Calu3 (cell line): ENCODE data around the gene MSN. TPM values are rescaled to one million over a fixed set of nuclear protein-coding genes. Genes with fewer than 3 reads are reported as not detected.

Source experiments
- BruUV-seq: library from RNA; stranded (reverse); fragments of 400-500 nt; replicated peaks from 2 replicates; lab custom pipeline; 2021; lab: Mats Ljungman, UMichigan
- CTCF ChIA-PET: fragments of 300-600 bp; sonication (Branson Sonifier 250); formaldehyde crosslinking; loops from one replicate; lab custom pipeline; 2022; ENCODE audit warnings: antibody characterized with exemption; lab: Charles Lee
- DNase-seq: peaks from one replicate; pipeline ENCODE4 v3.0.0; 2022
- H3K27ac Mint-ChIP-seq: one replicate; pipeline ENCODE4 v1.8.0; 2022; ENCODE audit warnings: mixed read lengths; ENCODE audit not compliant: unreplicated experiment
- H3K27me3 Mint-ChIP-seq: one replicate; pipeline ENCODE4 v1.8.0; 2022; ENCODE audit warnings: mixed read lengths; ENCODE audit not compliant: unreplicated experiment
- H3K36me3 Mint-ChIP-seq: one replicate; pipeline ENCODE4 v1.8.0; 2022; ENCODE audit warnings: mild to moderate bottlenecking, moderate library complexity, mixed read lengths; ENCODE audit not compliant: insufficient read depth, unreplicated experiment
- H3K4me1 Mint-ChIP-seq: one replicate; pipeline ENCODE4 v1.8.0; 2022; ENCODE audit warnings: mild to moderate bottlenecking, low read depth, mixed read lengths; ENCODE audit not compliant: unreplicated experiment
- H3K4me3 Mint-ChIP-seq: one replicate; pipeline ENCODE4 v1.8.0; 2022; ENCODE audit warnings: mild to moderate bottlenecking, low read depth, moderate library complexity, mixed read lengths; ENCODE audit not compliant: unreplicated experiment
- H3K9me3 Mint-ChIP-seq: one replicate; pipeline ENCODE4 v1.8.0; 2022; ENCODE audit warnings: low read depth, mixed read lengths; ENCODE audit not compliant: unreplicated experiment
- CTCF ChIP-seq: fragments of 200-600 bp; IDR thresholded peaks from one replicate; pipeline ENCODE4 v1.8.0; 2022; ENCODE audit warnings: antibody characterized with exemption; ENCODE audit not compliant: unreplicated experiment
- intact Hi-C: fragments of 100-400 bp; cut with micrococcal nuclease; formaldehyde crosslinking; loops from one replicate; pipeline ENCODE4 v1.10.0; 2022; ENCODE audit not compliant: unreplicated experiment
- total RNA-seq: library from RNA; stranded (reverse); gene quantifications from 2 replicates; pipeline ENCODE4 v1.2.3, GENCODE V29; 2022

The MSN gene
- total RNA-seq, 1 experiment from 2014 or later = 129 TPM

- TF ChIP-seq CTCF = no peak
- peaks cover 37% of the 10 kb centered on the region for H3K4me1 Mint-ChIP-seq
- H3K36me3 Mint-ChIP-seq = no peaks in the 10 kb centered on the region
- DNase-seq = peak; percentile 9
- H3K4me3 Mint-ChIP-seq = no peak overlapping the region
- intact Hi-C loops = no loop called here
- no peaks in the 10 kb centered on the region for H3K27me3 Mint-ChIP-seq
- H3K27ac Mint-ChIP-seq = peak overlapping the region; percentile 44
- no TSS peak for BruUV-seq
- no peaks in the 10 kb centered on the region for H3K9me3 Mint-ChIP-seq
- CTCF ChIA-PET = no interaction called here
Observed at GRCh38 chrX:65689377-65689776, 21.9 kb downstream of the MSN start.

GRCh38 chrX:65690057-65690855 lies 22.8 kb downstream of the MSN start:
- H3K27me3 Mint-ChIP-seq = no peaks in the 10 kb centered on the region
- intact Hi-C loops = no loop called here
- H3K27ac Mint-ChIP-seq = no peak overlapping the region
- H3K9me3 Mint-ChIP-seq = no peaks in the 10 kb centered on the region
- peaks cover 43% of the 10 kb centered on the region for H3K4me1 Mint-ChIP-seq
- no TSS peak for BruUV-seq
- H3K4me3 Mint-ChIP-seq = no peak overlapping the region
- H3K36me3 Mint-ChIP-seq = no peaks in the 10 kb centered on the region
- no peak for DNase-seq
- CTCF ChIA-PET = interaction anchor here (1.4 kb wide), 1 partner anchor 47 kb away, joined by 3 read pairs; no protein-coding TSS in a partner anchor
- TF ChIP-seq CTCF = no peak

DNA sequence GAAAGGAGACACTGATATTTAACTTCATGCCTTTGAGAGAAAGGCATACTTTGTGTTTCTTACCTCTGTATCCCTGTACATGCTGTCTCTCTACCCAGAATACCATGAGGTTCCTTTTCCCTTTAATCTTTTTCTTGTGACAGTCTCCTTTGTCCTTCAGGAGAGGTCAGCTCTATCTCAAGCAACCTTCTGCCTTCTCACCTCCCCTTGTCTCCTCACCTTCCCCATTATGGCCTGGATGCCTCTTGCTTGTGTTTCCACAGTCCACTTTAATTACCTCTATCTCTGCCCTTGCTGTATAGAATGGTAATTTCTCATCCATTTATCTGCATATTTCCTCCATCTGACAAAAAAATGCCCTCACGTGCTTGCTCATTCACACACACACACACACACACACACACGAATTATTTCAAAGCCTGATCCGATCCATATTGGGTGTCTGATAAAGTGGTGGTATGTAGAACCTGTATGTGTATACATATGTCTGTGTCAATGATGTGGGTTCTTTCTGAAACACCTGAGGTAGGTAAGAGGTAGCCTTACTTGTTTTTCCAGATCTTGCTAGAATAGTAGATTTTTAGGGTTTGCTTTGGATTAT lies 28.5 kb downstream of the MSN start:
- CTCF ChIA-PET = interaction anchor here (0.6 to 0.8 kb wide), 2 partner anchors 63 to 288 kb away, joined by 3 to 5 read pairs; no protein-coding TSS in a partner anchor
- BruUV-seq = no TSS peak
- no peak for TF ChIP-seq CTCF
- Mint-ChIP-seq H3K36me3 (no peaks in the 10 kb centered on the region), H3K4me3 (no peak overlapping the region), H3K27me3 (no peaks in the 10 kb centered on the region), H3K27ac (no peak overlapping the region), H3K9me3 (no peaks in the 10 kb centered on the region), H3K4me1 (peaks cover 33% of the 10 kb centered on the region)
- intact Hi-C loops = no loop called here
- DNase-seq = no peak

- Mint-ChIP-seq H3K4me1 (peaks cover 33% of the 10 kb centered on the region), H3K36me3 (no peaks in the 10 kb centered on the region), H3K4me3 (no peak overlapping the region), H3K27me3 (no peaks in the 10 kb centered on the region), H3K9me3 (no peaks in the 10 kb centered on the region), H3K27ac (no peak overlapping the region)
- no peak for TF ChIP-seq CTCF
- CTCF ChIA-PET = no interaction called here
- DNase-seq = no peak
- no TSS peak for BruUV-seq
- intact Hi-C loops = no loop called here
Observed at GRCh38 chrX:65696613-65697012, 29.2 kb downstream of the MSN start.
